ENCODE results near the gene ABHD17A. TPM values are rescaled to one million over a fixed set of nuclear protein-coding genes. Genes with fewer than 3 reads are reported as not detected.

Gene ABHD17A
- polyA plus RNA-seq, 1 of the 3 experiments (the other 2 are of a cell fraction), result 61.1 TPM

DNA sequence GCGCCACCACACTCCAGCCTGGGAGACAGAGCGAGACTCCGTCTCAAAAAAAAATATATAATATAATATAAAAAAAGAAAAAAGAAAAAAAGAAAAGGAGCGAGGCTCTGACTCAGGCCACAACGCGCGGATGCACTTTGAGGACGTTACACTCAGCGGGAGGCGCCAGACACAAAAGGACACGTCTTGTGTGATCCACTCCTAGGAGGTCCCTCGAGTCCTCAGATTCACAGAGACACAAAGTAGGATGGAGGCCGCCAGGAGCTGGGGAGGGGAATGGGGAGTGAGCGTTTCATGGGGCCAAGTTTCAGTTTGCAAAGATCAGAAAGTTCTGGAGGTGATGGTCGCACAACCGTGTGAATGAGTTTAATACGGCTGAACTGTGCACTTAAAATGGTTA is 8.5 kb upstream of the ABHD17A start:
- Histone ChIP-seq H3K4me3 (ENCODE audit: low read depth in 2 of 2, low read length in 1 of 2) (no peak overlapping the region), H3K4me1 (ENCODE audit: control insufficient read depth in 1 of 2, insufficient read depth in 2 of 2, low read depth in 1 of 2, low read length in 1 of 2) (no peaks in the 10 kb centered on the region; a peak in 1 of 4 replicates), H2AFZ (ENCODE audit: low read depth) (no peak overlapping the region), H3K79me2 (ENCODE audit: insufficient read depth) (no peaks in the 10 kb centered on the region), H3K36me3 (replicated peaks in 1 of 2; ENCODE audit: control insufficient read depth in 1 of 2, insufficient read depth in 2 of 2, low read length in 1 of 2) (no peaks in the 10 kb centered on the region), H3K4me2 (no peak overlapping the region), H3K9ac (no peak overlapping the region), H4K20me1 (ENCODE audit: insufficient read depth) (no peaks in the 10 kb centered on the region), H3K27me3 (ENCODE audit: insufficient read depth) (no peaks in the 10 kb centered on the region), H3K9me3 (no peaks in the 10 kb centered on the region), H3K27ac (ENCODE audit: low read depth in 2 of 2, low read length in 1 of 2) (no peak overlapping the region), H3F3A (replicated peaks; ENCODE audit: insufficient read depth) (no peaks in the 10 kb centered on the region), H3K9me2 (no peaks in the 10 kb centered on the region)
- TF ChIP-seq NFIC (IDR thresholded peaks at IDR 0.05; ENCODE audit: borderline replicate concordance) (no peak), TAF1 (IDR thresholded peaks at IDR 0.05; ENCODE audit: borderline replicate concordance, low read depth, low read length) (no peak), RAD21 (IDR thresholded peaks at IDR 0.05; ENCODE audit: low read length) (no peak), EZH2phosphoT487 (IDR thresholded peaks at IDR 0.05; ENCODE audit: borderline replicate concordance, low read depth) (no peak), GABPA (IDR thresholded peaks at IDR 0.05; ENCODE audit: low read depth) (no peak), TCF12 (IDR thresholded peaks at IDR 0.05) (no peak), MEF2A (IDR thresholded peaks at IDR 0.05; ENCODE audit: borderline replicate concordance, low read depth) (no peak), SMC3 (IDR thresholded peaks at IDR 0.05; ENCODE audit: low read depth, low read length) (no peak), GATA2 (CRISPR knock-in tag; IDR thresholded peaks at IDR 0.05) (no peak)
- TF ChIP-seq, protein P1, sequence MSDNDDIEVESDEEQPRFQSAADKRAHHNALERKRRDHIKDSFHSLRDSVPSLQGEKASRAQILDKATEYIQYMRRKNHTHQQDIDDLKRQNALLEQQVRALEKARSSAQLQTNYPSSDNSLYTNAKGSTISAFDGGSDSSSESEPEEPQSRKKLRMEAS (IDR thresholded peaks at IDR 0.05; ENCODE audit: low read depth), result no peak
- ChIA-PET CTCF (no interaction called here), POLR2A (no interaction called here)
- WGBS (ENCODE audit: low lambda C conversion rate), result 92% methylated on average over 17 of the region's 17 CpGs
- no peak for DNase-seq

DNA sequence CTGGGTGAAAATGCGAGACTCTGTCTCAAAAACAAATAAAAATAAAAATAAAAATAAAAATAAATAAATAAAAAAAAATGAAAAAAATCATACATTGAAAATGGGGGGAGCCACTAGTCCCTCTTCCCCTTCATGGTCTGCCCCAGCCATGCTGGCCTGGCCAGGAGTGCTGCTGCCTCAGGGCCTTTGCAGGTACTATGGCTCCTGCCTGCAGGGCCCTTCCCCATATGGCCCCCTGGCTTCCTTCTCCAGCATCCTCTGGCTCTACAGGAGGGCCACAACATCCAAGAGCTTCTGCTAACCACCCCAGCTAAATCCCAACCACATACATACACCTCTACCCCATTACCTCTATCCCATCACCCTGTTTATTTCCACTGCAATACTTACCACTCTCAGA is 4.6 kb upstream of the ABHD17A start:
- Histone ChIP-seq H3K4me1 (ENCODE audit: control insufficient read depth in 1 of 2, insufficient read depth in 2 of 2, low read depth in 1 of 2, low read length in 1 of 2) (no peaks in the 10 kb centered on the region), H3K27ac (ENCODE audit: low read depth in 2 of 2, low read length in 1 of 2) (no peak overlapping the region), H3F3A (replicated peaks; ENCODE audit: insufficient read depth) (no peaks in the 10 kb centered on the region), H3K27me3 (ENCODE audit: insufficient read depth) (no peaks in the 10 kb centered on the region), H3K9me3 (no peaks in the 10 kb centered on the region), H3K9ac (no peak overlapping the region), H3K9me2 (no peaks in the 10 kb centered on the region), H2AFZ (ENCODE audit: low read depth) (no peak overlapping the region), H4K20me1 (ENCODE audit: insufficient read depth) (no peaks in the 10 kb centered on the region), H3K4me3 (ENCODE audit: low read depth in 2 of 2, low read length in 1 of 2) (no peak overlapping the region), H3K36me3 (replicated peaks in 1 of 2; ENCODE audit: control insufficient read depth in 1 of 2, insufficient read depth in 2 of 2, low read length in 1 of 2) (no peaks in the 10 kb centered on the region), H3K79me2 (ENCODE audit: insufficient read depth) (peaks cover 1% of the 10 kb centered on the region), H3K4me2 (no peak overlapping the region)
- ChIA-PET CTCF (interaction anchor here (3.5 kb wide), 1 partner anchor 8 kb away, joined by 11 read pairs; no protein-coding TSS in a partner anchor), POLR2A (no interaction called here)
- WGBS (ENCODE audit: low lambda C conversion rate), result 95% methylated on average over 1 of the region's 1 CpG
- no peak for DNase-seq
- no peak for TF ChIP-seq FOXM1 (IDR thresholded peaks at IDR 0.05; ENCODE audit: low read depth)
- TF ChIP-seq SIN3A (IDR thresholded peaks at IDR 0.05; ENCODE audit: borderline replicate concordance, low read depth, low read length), result no peak
- no peak for TF ChIP-seq TCF12 (IDR thresholded peaks at IDR 0.05)
- no peak for TF ChIP-seq EZH2phosphoT487 (IDR thresholded peaks at IDR 0.05; ENCODE audit: borderline replicate concordance, low read depth)
- TF ChIP-seq, protein P1 (IDR thresholded peaks at IDR 0.05; ENCODE audit: low read depth), result no peak
- TF ChIP-seq NFIC (IDR thresholded peaks at IDR 0.05; ENCODE audit: borderline replicate concordance), result no peak
- no peak for TF ChIP-seq JUND (IDR thresholded peaks at IDR 0.05)
- TF ChIP-seq, protein P2, sequence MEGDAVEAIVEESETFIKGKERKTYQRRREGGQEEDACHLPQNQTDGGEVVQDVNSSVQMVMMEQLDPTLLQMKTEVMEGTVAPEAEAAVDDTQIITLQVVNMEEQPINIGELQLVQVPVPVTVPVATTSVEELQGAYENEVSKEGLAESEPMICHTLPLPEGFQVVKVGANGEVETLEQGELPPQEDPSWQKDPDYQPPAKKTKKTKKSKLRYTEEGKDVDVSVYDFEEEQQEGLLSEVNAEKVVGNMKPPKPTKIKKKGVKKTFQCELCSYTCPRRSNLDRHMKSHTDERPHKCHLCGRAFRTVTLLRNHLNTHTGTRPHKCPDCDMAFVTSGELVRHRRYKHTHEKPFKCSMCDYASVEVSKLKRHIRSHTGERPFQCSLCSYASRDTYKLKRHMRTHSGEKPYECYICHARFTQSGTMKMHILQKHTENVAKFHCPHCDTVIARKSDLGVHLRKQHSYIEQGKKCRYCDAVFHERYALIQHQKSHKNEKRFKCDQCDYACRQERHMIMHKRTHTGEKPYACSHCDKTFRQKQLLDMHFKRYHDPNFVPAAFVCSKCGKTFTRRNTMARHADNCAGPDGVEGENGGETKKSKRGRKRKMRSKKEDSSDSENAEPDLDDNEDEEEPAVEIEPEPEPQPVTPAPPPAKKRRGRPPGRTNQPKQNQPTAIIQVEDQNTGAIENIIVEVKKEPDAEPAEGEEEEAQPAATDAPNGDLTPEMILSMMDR (IDR thresholded peaks at IDR 0.05), result no peak
- no peak for TF ChIP-seq EP300 (IDR thresholded peaks at IDR 0.05; ENCODE audit: borderline replicate concordance in 1 of 2, low read depth in 1 of 2, low read length in 1 of 2)
- no peak for TF ChIP-seq YY1 (IDR thresholded peaks at IDR 0.05; ENCODE audit: low read depth)
- no peak for TF ChIP-seq RFX5 (IDR thresholded peaks at IDR 0.05; ENCODE audit: low read length)
- no peak for TF ChIP-seq FOXJ3 (CRISPR knock-in tag; IDR thresholded peaks at IDR 0.05)
- TF ChIP-seq RCOR1 (IDR thresholded peaks at IDR 0.05; ENCODE audit: low read length), result no peak
- TF ChIP-seq, protein P3, sequence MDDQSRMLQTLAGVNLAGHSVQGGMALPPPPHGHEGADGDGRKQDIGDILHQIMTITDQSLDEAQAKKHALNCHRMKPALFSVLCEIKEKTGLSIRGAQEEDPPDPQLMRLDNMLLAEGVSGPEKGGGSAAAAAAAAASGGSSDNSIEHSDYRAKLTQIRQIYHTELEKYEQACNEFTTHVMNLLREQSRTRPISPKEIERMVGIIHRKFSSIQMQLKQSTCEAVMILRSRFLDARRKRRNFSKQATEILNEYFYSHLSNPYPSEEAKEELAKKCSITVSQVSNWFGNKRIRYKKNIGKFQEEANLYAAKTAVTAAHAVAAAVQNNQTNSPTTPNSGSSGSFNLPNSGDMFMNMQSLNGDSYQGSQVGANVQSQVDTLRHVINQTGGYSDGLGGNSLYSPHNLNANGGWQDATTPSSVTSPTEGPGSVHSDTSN (IDR thresholded peaks at IDR 0.05), result no peak
- TF ChIP-seq RXRA (IDR thresholded peaks at IDR 0.05; ENCODE audit: borderline replicate concordance, low read depth), result no peak
- TF ChIP-seq, protein P4, sequence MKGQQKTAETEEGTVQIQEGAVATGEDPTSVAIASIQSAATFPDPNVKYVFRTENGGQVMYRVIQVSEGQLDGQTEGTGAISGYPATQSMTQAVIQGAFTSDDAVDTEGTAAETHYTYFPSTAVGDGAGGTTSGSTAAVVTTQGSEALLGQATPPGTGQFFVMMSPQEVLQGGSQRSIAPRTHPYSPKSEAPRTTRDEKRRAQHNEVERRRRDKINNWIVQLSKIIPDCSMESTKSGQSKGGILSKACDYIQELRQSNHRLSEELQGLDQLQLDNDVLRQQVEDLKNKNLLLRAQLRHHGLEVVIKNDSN (IDR thresholded peaks at IDR 0.05; ENCODE audit: borderline replicate concordance, low read depth), result no peak
- TF ChIP-seq GABPA (IDR thresholded peaks at IDR 0.05; ENCODE audit: low read depth), result no peak
- no peak for TF ChIP-seq RAD21 (IDR thresholded peaks at IDR 0.05; ENCODE audit: low read length)
- no peak for TF ChIP-seq MEF2A (IDR thresholded peaks at IDR 0.05; ENCODE audit: borderline replicate concordance, low read depth)
